Measurements from ENCODE around the gene PPP4R2.
"Not testable (repeated sequence)": the region's sequence is repeated elsewhere in the genome, so short reads cannot be mapped to it uniquely, and the experiment has no call there.

Gene PPP4R2

GRCh38 chr3:73026111-73026759, 29.6 kb downstream of the PPP4R2 start:
- no peak for DNase-seq (ENCODE audit: low read depth)

- DNase-seq (ENCODE audit: low read depth), result no peak
Observed at GRCh38 chr3:73026760-73027113, 30.1 kb downstream of the PPP4R2 start.

GRCh38 chr3:73028803-73029202, 32.2 kb downstream of the PPP4R2 start:
- DNase-seq (ENCODE audit: low read depth), result no peak

- DNase-seq (ENCODE audit: low read depth), result no peak
Observed at GRCh38 chr3:73029321-73029796, 32.7 kb downstream of the PPP4R2 start.

- no peak for DNase-seq (ENCODE audit: low read depth)
Observed at GRCh38 chr3:73030073-73030597, 33.5 kb downstream of the PPP4R2 start.

GRCh38 chr3:73031573-73032103, 35.0 kb downstream of the PPP4R2 start:
- DNase-seq (ENCODE audit: low read depth), result no peak

- no peak for DNase-seq (ENCODE audit: low read depth)
Observed at GRCh38 chr3:73036694-73037591, 40.3 kb downstream of the PPP4R2 start.

GRCh38 chr3:73041537-73041936, 44.9 kb downstream of the PPP4R2 start:
- DNase-seq (ENCODE audit: low read depth), result no peak

GRCh38 chr3:73043414-73043813, 46.8 kb downstream of the PPP4R2 start:
- no peak for DNase-seq (ENCODE audit: low read depth)

GRCh38 chr3:73045391-73045790, 48.8 kb downstream of the PPP4R2 start:
- DNase-seq (ENCODE audit: low read depth), result no peak

- no peak for DNase-seq (ENCODE audit: low read depth)
Observed at GRCh38 chr3:73046195-73046594, 49.6 kb downstream of the PPP4R2 start.

- no peak for DNase-seq (ENCODE audit: low read depth)
Observed at GRCh38 chr3:73049319-73049718, 52.7 kb downstream of the PPP4R2 start.

- DNase-seq (ENCODE audit: low read depth), result no peak
Observed at GRCh38 chr3:73052857-73053256, 56.2 kb downstream of the PPP4R2 start.

GRCh38 chr3:73055583-73055982, 59.0 kb downstream of the PPP4R2 start:
- no peak for DNase-seq (ENCODE audit: low read depth)

- DNase-seq (ENCODE audit: low read depth), result no peak
Observed at GRCh38 chr3:73056014-73056844, 59.6 kb downstream of the PPP4R2 start.

- DNase-seq (ENCODE audit: low read depth), result no peak
Observed at GRCh38 chr3:73056845-73057150, 60.2 kb downstream of the PPP4R2 start.

- DNase-seq (ENCODE audit: low read depth), result no peak
Observed at GRCh38 chr3:73060302-73060723, 63.7 kb downstream of the PPP4R2 start.

GRCh38 chr3:73061416-73061815, 64.8 kb downstream of the PPP4R2 start, which contains the start of gene EBLN2:
Gene EBLN2 (plus strand): TSS chr3:73061659. CDS start chr3:73062082, 423 bp downstream.
- DNase-seq (ENCODE audit: low read depth), result no peak

GRCh38 chr3:73066243-73066642, 69.6 kb downstream of the PPP4R2 start:
- not testable (repeated sequence) for DNase-seq (ENCODE audit: low read depth)

GRCh38 chr3:73068419-73068818, 71.8 kb downstream of the PPP4R2 start:
- DNase-seq (ENCODE audit: low read depth), result no peak

GRCh38 chr3:73069187-73069586, 72.6 kb downstream of the PPP4R2 start:
- no peak for DNase-seq (ENCODE audit: low read depth)
